H9 (cell line): ENCODE measurements around the gene GPR150. TPM values are rescaled to one million over a fixed set of nuclear protein-coding genes. Genes with fewer than 3 reads are reported as not detected.

ENCODE experiments used
- DNase-seq: peaks from one replicate; pipeline ENCODE4 v3.0.0-alpha.2; 2017
- H2AFZ ChIP-seq: one replicate; pipeline ENCODE4 v1.6.1; 2013; ENCODE audit warnings: mild to moderate bottlenecking, low read length, control low read depth, moderate library complexity
- H2AK5ac ChIP-seq: 2 replicates; pipeline ENCODE4 v1.6.1; 2013; ENCODE audit warnings: low read length, control low read depth, mixed read lengths; ENCODE audit not compliant: insufficient read length
- H2BK120ac ChIP-seq: one replicate; pipeline ENCODE4 v1.6.1; 2013; ENCODE audit warnings: low read depth, mild to moderate bottlenecking, low read length, control low read depth, inconsistent platforms; ENCODE audit not compliant: poor library complexity, severe bottlenecking
- H2BK12ac ChIP-seq: 2 replicates; pipeline ENCODE4 v1.6.1; 2013; ENCODE audit warnings: low read length, control low read depth, mixed read lengths, low read depth; ENCODE audit not compliant: insufficient read length
- H2BK15ac ChIP-seq: 2 replicates; pipeline ENCODE4 v1.6.1; 2013; ENCODE audit warnings: low read depth, low read length, control low read depth
- H2BK20ac ChIP-seq: one replicate; pipeline ENCODE4 v1.6.1; 2013; ENCODE audit warnings: low read depth, mild to moderate bottlenecking, low read length, control low read depth, inconsistent platforms; ENCODE audit not compliant: poor library complexity, severe bottlenecking
- H2BK5ac ChIP-seq: 2 replicates; pipeline ENCODE4 v1.6.1; 2013; ENCODE audit warnings: low read length, control low read depth, mixed read lengths; ENCODE audit not compliant: insufficient read length
- H3K14ac ChIP-seq: 2 replicates; pipeline ENCODE4 v1.6.1; 2013; ENCODE audit warnings: low read length, control low read depth; ENCODE audit not compliant: insufficient read depth
- H3K18ac ChIP-seq: 2 replicates; pipeline ENCODE4 v1.6.1; 2013; ENCODE audit warnings: low read depth, mild to moderate bottlenecking, mixed read lengths, low read length, control low read depth; ENCODE audit not compliant: insufficient read length
- H3K23ac ChIP-seq: 2 replicates; pipeline ENCODE4 v1.6.1; 2013; ENCODE audit warnings: low read length, control low read depth, mixed read lengths, low read depth; ENCODE audit not compliant: insufficient read length
- H3K23me2 ChIP-seq: 2 replicates; pipeline ENCODE4 v1.6.1; 2013; ENCODE audit warnings: low read depth, mild to moderate bottlenecking, mixed read lengths, low read length, control low read depth; ENCODE audit not compliant: insufficient read length, poor library complexity, severe bottlenecking
- H3K27ac ChIP-seq: 2 replicates; pipeline ENCODE4 v1.5.1; 2013; ENCODE audit warnings: low read length, control low read depth, mixed read lengths, low read depth; ENCODE audit not compliant: insufficient read length
- H3K27me3 ChIP-seq: 2 replicates; pipeline ENCODE4 v1.6.1; 2013; ENCODE audit warnings: low read length, control low read depth, inconsistent platforms; ENCODE audit not compliant: insufficient read depth
- H3K4ac ChIP-seq: 2 replicates; pipeline ENCODE4 v1.6.1; 2013; ENCODE audit warnings: low read depth, mild to moderate bottlenecking, control low read depth, inconsistent platforms, low read length, moderate library complexity
- H3K4me1 ChIP-seq: 2 replicates; pipeline ENCODE4 v1.6.1; 2013; ENCODE audit warnings: low read length, control low read depth, inconsistent platforms; ENCODE audit not compliant: insufficient read depth
- H3K4me2 ChIP-seq: 2 replicates; pipeline ENCODE4 v1.6.1; 2013; ENCODE audit warnings: low read length, control low read depth, mixed read lengths; ENCODE audit not compliant: insufficient read length, insufficient read depth
- H3K56ac ChIP-seq: 2 replicates; pipeline ENCODE4 v1.6.1; 2013; ENCODE audit warnings: low read depth, mild to moderate bottlenecking, mixed read lengths, low read length, control low read depth; ENCODE audit not compliant: insufficient read length
- H3K79me1 ChIP-seq: 2 replicates; pipeline ENCODE4 v1.6.1; 2013; ENCODE audit warnings: low read depth, mild to moderate bottlenecking, moderate library complexity, low read length, control low read depth, inconsistent platforms; ENCODE audit not compliant: insufficient read depth, poor library complexity, severe bottlenecking
- H3K79me2 ChIP-seq: 2 replicates; pipeline ENCODE4 v1.6.1; 2013; ENCODE audit warnings: low read length, control low read depth, inconsistent platforms; ENCODE audit not compliant: insufficient read depth
- H3K9ac ChIP-seq: 2 replicates; pipeline ENCODE4 v1.6.1; 2013; ENCODE audit warnings: low read length, control low read depth, mixed read lengths; ENCODE audit not compliant: insufficient read length; ENCODE audit errors: extremely low read depth
- H3K9me3 ChIP-seq: one replicate; pipeline ENCODE4 v1.6.1; 2013; ENCODE audit warnings: low read depth, low read length, inconsistent platforms; ENCODE audit not compliant: control insufficient read depth
- H3T11ph ChIP-seq: one replicate; pipeline ENCODE4 v1.6.1; 2013; ENCODE audit warnings: mild to moderate bottlenecking, low read length, control low read depth, inconsistent platforms
- H4K20me1 ChIP-seq: one replicate; pipeline ENCODE4 v1.6.1; 2013; ENCODE audit not compliant: control insufficient read depth, insufficient read length, insufficient read depth
- H4K5ac ChIP-seq: 2 replicates; pipeline ENCODE4 v1.6.1; 2013; ENCODE audit warnings: low read depth, mild to moderate bottlenecking, mixed read lengths, low read length, control low read depth; ENCODE audit not compliant: insufficient read length
- H4K8ac ChIP-seq: replicated peaks from 2 replicates; pipeline ENCODE4 v1.6.1; 2013; ENCODE audit warnings: low read length, control low read depth, mixed read lengths, low read depth; ENCODE audit not compliant: insufficient read length
- H4K91ac ChIP-seq: 2 replicates; pipeline ENCODE4 v1.6.1; 2013; ENCODE audit warnings: low read depth, mild to moderate bottlenecking, moderate library complexity, mixed read lengths, low read length, control low read depth; ENCODE audit not compliant: insufficient read length
- H3K27ac Mint-ChIP-seq, 3 experiments: 2 replicates in 2 of 3; 3 replicates in 1 of 3; pipeline ENCODE4 v1.8.0; 2020 to 2021; ENCODE audit warnings: mixed read lengths in 3 of 3, mild to moderate bottlenecking in 1 of 3, moderate library complexity in 1 of 3
- H3K27me3 Mint-ChIP-seq: 2 replicates; pipeline ENCODE4 v1.8.0; 2021; ENCODE audit warnings: low read depth, mild to moderate bottlenecking, moderate library complexity, mixed read lengths
- H3K36me3 Mint-ChIP-seq, 3 experiments: 2 replicates in 2 of 3; 3 replicates in 1 of 3; pipeline ENCODE4 v1.8.0; 2020 to 2021; ENCODE audit warnings: low read depth in 3 of 3, mixed read lengths in 3 of 3; ENCODE audit not compliant: insufficient read depth in 1 of 3
- H3K4me1 Mint-ChIP-seq, 2 experiments: 2 replicates each; pipeline ENCODE4 v1.8.0; 2020; ENCODE audit warnings: mixed read lengths in 2 of 2
- H3K4me3 Mint-ChIP-seq, 2 experiments: 2 replicates in 1 of 2; 3 replicates in 1 of 2; pipeline ENCODE4 v1.8.0; 2020 to 2021; ENCODE audit warnings: mild to moderate bottlenecking in 2 of 2, mixed read lengths in 2 of 2, moderate library complexity in 1 of 2
- H3K9me3 Mint-ChIP-seq, 2 experiments: 2 replicates in 1 of 2; 3 replicates in 1 of 2; pipeline ENCODE4 v1.8.0; 2020; ENCODE audit warnings: mild to moderate bottlenecking in 2 of 2, mixed read lengths in 2 of 2, moderate library complexity in 1 of 2
- WGBS: extraction: QIAGEN DNeasy Blood & Tissue Kit; methylation state at CpG from one replicate; pipeline ENCODE4 v1.1.7; 2013; ENCODE audit warnings: missing lambda C conversion rate, low lambda C conversion rate, mixed read lengths; ENCODE audit not compliant: insufficient read length; ENCODE audit errors: extremely low coverage; 5-methylcytosine and 5-hydroxymethylcytosine counted together
- total RNA-seq: library from RNA; stranded (reverse); gene quantifications from 2 replicates; pipeline ENCODE4 v1.2.1, GENCODE V29; 2021
- TF ChIP-seq, protein P1 (sequence below): fragments of 200-600 bp; sonication (generic); conservative IDR thresholded peaks from 3 replicates; pipeline ENCODE4 v1.8.0; 2021; ENCODE audit warnings: antibody characterized with exemption, mild to moderate bottlenecking

The GPR150 gene
- total RNA-seq, 1 experiment from 2014 or later = not detected

DNA sequence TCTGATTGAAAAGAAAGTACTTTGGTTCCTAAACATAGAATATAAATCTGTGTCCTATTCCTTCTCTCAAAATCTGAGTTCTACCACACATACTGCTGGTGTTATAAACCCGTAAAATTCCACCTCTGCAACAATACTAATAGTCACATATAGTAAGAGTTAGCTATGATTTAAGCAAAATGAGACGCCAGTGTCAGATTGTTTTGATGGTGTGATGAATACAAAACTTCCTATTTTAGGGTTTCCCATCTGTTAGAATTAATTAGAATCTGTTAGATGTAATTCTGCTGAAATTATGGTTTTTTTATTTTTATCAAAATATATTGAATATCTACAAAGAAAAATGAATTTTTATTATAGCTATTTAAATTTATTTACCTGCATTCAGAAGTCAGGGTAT lies 38.3 kb upstream of the GPR150 start:
- Histone ChIP-seq H4K20me1 (no peaks in the 10 kb centered on the region), H3K56ac (no peak overlapping the region), H4K91ac (no peak overlapping the region), H2BK12ac (no peak overlapping the region), H3K23me2 (no peaks in the 10 kb centered on the region), H3K79me2 (no peaks in the 10 kb centered on the region), H3K4me2 (no peak overlapping the region), H3K79me1 (no peaks in the 10 kb centered on the region), H2BK120ac (no peak overlapping the region), H2BK5ac (no peak overlapping the region), H3K4me1 (no peaks in the 10 kb centered on the region), H2BK15ac (no peak overlapping the region), H3T11ph (no peak overlapping the region), H3K27ac (no peak overlapping the region), H3K18ac (no peak overlapping the region), H2BK20ac (no peak overlapping the region), H3K23ac (no peak overlapping the region), H2AFZ (no peak overlapping the region), H3K14ac (no peak overlapping the region), H3K4ac (no peak overlapping the region), H2AK5ac (no peak overlapping the region), H3K9ac (no peak overlapping the region), H3K27me3 (no peaks in the 10 kb centered on the region), H3K9me3 (no peaks in the 10 kb centered on the region), H4K5ac (no peak overlapping the region), H4K8ac (no peak overlapping the region)
- DNase-seq = no peak
- Mint-ChIP-seq H3K9me3 (no peaks in the 10 kb centered on the region), H3K27me3 (no peaks in the 10 kb centered on the region), H3K27ac (no peak overlapping the region), H3K4me3 (no peak overlapping the region), H3K36me3 (peaks cover 0 to 5% (median 3%) of the 10 kb centered on the region in 3 experiments; a peak in 2 of 7 replicates), H3K4me1 (no peaks in the 10 kb centered on the region)
- no CpG with 5 or more reads among the region's 2 CpGs for WGBS
- TF ChIP-seq, protein P1, sequence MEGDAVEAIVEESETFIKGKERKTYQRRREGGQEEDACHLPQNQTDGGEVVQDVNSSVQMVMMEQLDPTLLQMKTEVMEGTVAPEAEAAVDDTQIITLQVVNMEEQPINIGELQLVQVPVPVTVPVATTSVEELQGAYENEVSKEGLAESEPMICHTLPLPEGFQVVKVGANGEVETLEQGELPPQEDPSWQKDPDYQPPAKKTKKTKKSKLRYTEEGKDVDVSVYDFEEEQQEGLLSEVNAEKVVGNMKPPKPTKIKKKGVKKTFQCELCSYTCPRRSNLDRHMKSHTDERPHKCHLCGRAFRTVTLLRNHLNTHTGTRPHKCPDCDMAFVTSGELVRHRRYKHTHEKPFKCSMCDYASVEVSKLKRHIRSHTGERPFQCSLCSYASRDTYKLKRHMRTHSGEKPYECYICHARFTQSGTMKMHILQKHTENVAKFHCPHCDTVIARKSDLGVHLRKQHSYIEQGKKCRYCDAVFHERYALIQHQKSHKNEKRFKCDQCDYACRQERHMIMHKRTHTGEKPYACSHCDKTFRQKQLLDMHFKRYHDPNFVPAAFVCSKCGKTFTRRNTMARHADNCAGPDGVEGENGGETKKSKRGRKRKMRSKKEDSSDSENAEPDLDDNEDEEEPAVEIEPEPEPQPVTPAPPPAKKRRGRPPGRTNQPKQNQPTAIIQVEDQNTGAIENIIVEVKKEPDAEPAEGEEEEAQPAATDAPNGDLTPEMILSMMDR = no peak
